Trophoblast cell (in vitro differentiated cells and primary cell): Measurements from ENCODE around the gene TLL1.
A peak's percentile ranks its signal among the peaks of the same experiment; 100 is the strongest.

ENCODE experiments used
- DNase-seq, 2 donors: peaks; one replicate each; pipeline ENCODE4 v3.0.0-alpha.2; 2016
- H2AFZ ChIP-seq: 2 replicates; pipeline ENCODE4 v1.6.1; 2013; ENCODE audit warnings: low read length, moderate library complexity, mild to moderate bottlenecking; ENCODE audit not compliant: insufficient read depth, poor library complexity
- H2AK5ac ChIP-seq: 2 replicates; pipeline ENCODE4 v1.6.1; 2013; ENCODE audit warnings: mild to moderate bottlenecking, low read length
- H2BK120ac ChIP-seq: 2 replicates; pipeline ENCODE4 v1.6.1; 2013; ENCODE audit warnings: low read length, mild to moderate bottlenecking, moderate library complexity; ENCODE audit not compliant: insufficient read depth, poor library complexity
- H2BK12ac ChIP-seq: 2 replicates; pipeline ENCODE4 v1.6.1; 2013; ENCODE audit warnings: mild to moderate bottlenecking, low read length, moderate library complexity
- H2BK5ac ChIP-seq: 2 replicates; pipeline ENCODE4 v1.6.1; 2013; ENCODE audit warnings: low read length, low read depth, moderate library complexity, mild to moderate bottlenecking; ENCODE audit not compliant: poor library complexity
- H3K14ac ChIP-seq: 2 replicates; pipeline ENCODE4 v1.6.1; 2013; ENCODE audit warnings: mild to moderate bottlenecking, low read length
- H3K18ac ChIP-seq: 2 replicates; pipeline ENCODE4 v1.6.1; 2013; ENCODE audit warnings: mild to moderate bottlenecking, low read length
- H3K23ac ChIP-seq: 2 replicates; pipeline ENCODE4 v1.6.1; 2013; ENCODE audit warnings: low read length
- H3K27ac ChIP-seq: 2 replicates; pipeline ENCODE4 v1.5.1; 2013; ENCODE audit warnings: low read depth, mild to moderate bottlenecking, inconsistent platforms, low read length, moderate library complexity
- H3K27me3 ChIP-seq: 2 replicates; pipeline ENCODE4 v1.6.1; 2013; ENCODE audit warnings: inconsistent platforms, mild to moderate bottlenecking, low read length, moderate library complexity; ENCODE audit not compliant: insufficient read depth
- H3K36me3 ChIP-seq, 2 experiments: 1 replicate in 1 of 2; 2 replicates in 1 of 2; pipeline ENCODE4 v1.6.1; 2013; ENCODE audit warnings: low read length in 2 of 2, mild to moderate bottlenecking in 2 of 2, moderate library complexity in 1 of 2; ENCODE audit not compliant: insufficient read depth in 2 of 2, control insufficient read depth in 1 of 2
- H3K4ac ChIP-seq: 2 replicates; pipeline ENCODE4 v1.6.1; 2013; ENCODE audit warnings: low read depth, mild to moderate bottlenecking, low read length, moderate library complexity
- H3K4me1 ChIP-seq, 2 experiments: 1 replicate in 1 of 2; 2 replicates in 1 of 2; pipeline ENCODE4 v1.6.1; 2013; ENCODE audit warnings: low read length in 2 of 2, mild to moderate bottlenecking in 2 of 2, moderate library complexity in 1 of 2; ENCODE audit not compliant: insufficient read depth in 2 of 2, control insufficient read depth in 1 of 2
- H3K4me2 ChIP-seq: 2 replicates; pipeline ENCODE4 v1.6.1; 2013; ENCODE audit warnings: inconsistent platforms, mild to moderate bottlenecking, low read length, moderate library complexity
- H3K4me3 ChIP-seq: 2 replicates; pipeline ENCODE4 v1.5.1; 2013; ENCODE audit warnings: mild to moderate bottlenecking, low read depth, low read length, inconsistent platforms
- H3K79me1 ChIP-seq: one replicate; pipeline ENCODE4 v1.6.1; 2013; ENCODE audit warnings: low read length
- H3K79me2 ChIP-seq: 2 replicates; pipeline ENCODE4 v1.6.1; 2013; ENCODE audit warnings: low read length, mild to moderate bottlenecking; ENCODE audit not compliant: control insufficient read depth, insufficient read depth, poor library complexity
- H3K9ac ChIP-seq: 2 replicates; pipeline ENCODE4 v1.6.1; 2013; ENCODE audit warnings: mild to moderate bottlenecking, low read length
- H3K9me3 ChIP-seq: 2 replicates; pipeline ENCODE4 v1.6.1; 2013; ENCODE audit warnings: low read depth, mild to moderate bottlenecking, control low read depth, inconsistent platforms, low read length; ENCODE audit not compliant: insufficient read depth
- H4K12ac ChIP-seq: 2 replicates; pipeline ENCODE4 v1.6.1; 2013; ENCODE audit warnings: low read depth, mild to moderate bottlenecking, low read length, moderate library complexity
- H4K8ac ChIP-seq: 2 replicates; pipeline ENCODE4 v1.6.1; 2013; ENCODE audit warnings: low read depth, mild to moderate bottlenecking, low read length, moderate library complexity
- H4K91ac ChIP-seq: one replicate; pipeline ENCODE4 v1.6.1; 2013; ENCODE audit warnings: low read depth, mild to moderate bottlenecking, low read length, moderate library complexity
- WGBS: extraction: QIAGEN DNeasy Blood & Tissue Kit; methylation state at CpG from one replicate; pipeline ENCODE4 v1.1.7; 2013; ENCODE audit warnings: missing lambda C conversion rate; ENCODE audit not compliant: insufficient read length, insufficient coverage; ENCODE audit errors: extremely low coverage; 5-methylcytosine and 5-hydroxymethylcytosine counted together

TLL1 gene

GRCh38 chr4:166006217-166006616 lies 133.2 kb downstream of the TLL1 start:
- H2BK12ac ChIP-seq = no peak overlapping the region
- H2AK5ac ChIP-seq = no peak overlapping the region
- no peak overlapping the region for H3K18ac ChIP-seq
- no peak overlapping the region for H3K4me3 ChIP-seq
- no peak overlapping the region for H2BK120ac ChIP-seq
- no peaks in the 10 kb centered on the region for H3K36me3 ChIP-seq
- no peak overlapping the region for H4K12ac ChIP-seq
- no peak overlapping the region for H2BK5ac ChIP-seq
- H3K4me2 ChIP-seq = no peak overlapping the region
- no peak overlapping the region for H3K14ac ChIP-seq
- no peak overlapping the region for H3K27ac ChIP-seq
- H2AFZ ChIP-seq = no peak overlapping the region
- no peak overlapping the region for H3K9ac ChIP-seq
- H3K79me2 ChIP-seq = no peaks in the 10 kb centered on the region
- H3K23ac ChIP-seq = no peak overlapping the region
- no peaks in the 10 kb centered on the region for H3K27me3 ChIP-seq
- H3K4me1 ChIP-seq = no peaks in the 10 kb centered on the region
- no peak overlapping the region for H3K4ac ChIP-seq
- no CpG with 5 or more reads among the region's 2 CpGs for WGBS
- H4K91ac ChIP-seq = no peak overlapping the region
- no peak for DNase-seq
- H4K8ac ChIP-seq = no peak overlapping the region
- no peaks in the 10 kb centered on the region for H3K9me3 ChIP-seq
- H3K79me1 ChIP-seq = no peaks in the 10 kb centered on the region

DNA sequence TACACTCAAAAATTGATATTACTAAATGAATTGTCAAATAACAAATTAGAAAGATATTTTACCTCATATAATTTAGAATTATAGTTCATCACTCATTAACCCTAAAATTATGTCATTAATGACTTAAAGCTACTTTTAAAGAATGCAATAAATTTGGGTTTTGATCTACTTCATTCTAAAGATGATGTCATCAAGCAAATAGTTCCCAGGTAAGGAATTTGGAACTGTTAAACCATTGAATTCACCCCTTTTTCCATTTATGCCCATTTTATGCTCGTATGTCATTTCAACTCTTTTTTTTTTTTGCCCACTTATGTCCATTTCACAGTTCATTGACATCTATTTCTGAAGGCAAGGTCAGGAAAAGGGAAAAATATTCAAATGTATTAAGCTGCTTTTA lies 135.5 kb downstream of the TLL1 start:
- Histone ChIP-seq H3K27ac (no peak overlapping the region), H3K18ac (no peak overlapping the region), H4K12ac (no peak overlapping the region), H2BK5ac (no peak overlapping the region), H3K4me2 (no peak overlapping the region), H2BK120ac (no peak overlapping the region), H2BK12ac (no peak overlapping the region), H3K4me1 (no peaks in the 10 kb centered on the region), H3K79me2 (no peaks in the 10 kb centered on the region), H3K27me3 (no peaks in the 10 kb centered on the region), H3K23ac (no peak overlapping the region), H2AK5ac (no peak overlapping the region), H3K9me3 (no peaks in the 10 kb centered on the region), H3K4ac (no peak overlapping the region), H4K91ac (no peak overlapping the region), H3K36me3 (no peaks in the 10 kb centered on the region), H2AFZ (no peak overlapping the region), H3K4me3 (no peak overlapping the region), H3K79me1 (no peaks in the 10 kb centered on the region), H4K8ac (no peak overlapping the region), H3K14ac (no peak overlapping the region), H3K9ac (no peak overlapping the region)
- WGBS = no CpG with 5 or more reads among the region's 1 CpG
- DNase-seq = no peak

- Histone ChIP-seq H2BK5ac (no peak overlapping the region), H3K79me1 (no peaks in the 10 kb centered on the region), H3K23ac (no peak overlapping the region), H2BK12ac (no peak overlapping the region), H2BK120ac (no peak overlapping the region), H3K4me3 (no peak overlapping the region), H3K9ac (no peak overlapping the region), H3K79me2 (no peaks in the 10 kb centered on the region), H3K27ac (no peak overlapping the region), H3K4me2 (no peak overlapping the region), H3K4me1 (no peaks in the 10 kb centered on the region), H4K12ac (no peak overlapping the region), H3K27me3 (no peaks in the 10 kb centered on the region), H3K9me3 (no peaks in the 10 kb centered on the region), H2AFZ (no peak overlapping the region), H4K91ac (no peak overlapping the region), H3K4ac (no peak overlapping the region), H3K18ac (no peak overlapping the region), H3K36me3 (no peaks in the 10 kb centered on the region), H3K14ac (no peak overlapping the region), H2AK5ac (no peak overlapping the region), H4K8ac (no peak overlapping the region)
- WGBS = no CpG with 5 or more reads among the region's 2 CpGs
- DNase-seq = no peak
These were observed 139.3 kb downstream of the TLL1 start for GRCh38 chr4:166012129-166013030.

- Histone ChIP-seq H4K12ac (no peak overlapping the region), H2AFZ (no peak overlapping the region), H3K4me1 (no peaks in the 10 kb centered on the region), H2AK5ac (no peak overlapping the region), H3K79me1 (no peaks in the 10 kb centered on the region), H3K27ac (no peak overlapping the region), H3K27me3 (no peaks in the 10 kb centered on the region), H3K9me3 (no peaks in the 10 kb centered on the region), H3K14ac (no peak overlapping the region), H2BK120ac (no peak overlapping the region), H2BK12ac (no peak overlapping the region), H3K4me2 (no peak overlapping the region), H4K8ac (no peak overlapping the region), H3K18ac (no peak overlapping the region), H4K91ac (no peak overlapping the region), H3K79me2 (no peaks in the 10 kb centered on the region), H3K4me3 (no peak overlapping the region), H3K9ac (peak overlapping the region; percentile 63), H2BK5ac (no peak overlapping the region), H3K4ac (no peak overlapping the region), H3K23ac (peak overlapping the region; percentile 17), H3K36me3 (no peaks in the 10 kb centered on the region)
- WGBS = no CpG with 5 or more reads among the region's 6 CpGs
- no peak for DNase-seq
These were observed 141.4 kb downstream of the TLL1 start for GRCh38 chr4:166014411-166014810.
